HepG2 (cell line): Measurements from ENCODE around the gene PIF1.

ENCODE experiments used
- HOXA9 ChIP-seq: sonication (generic); formaldehyde crosslinking; IDR thresholded peaks from 2 replicates; pipeline ENCODE4 v1.8.1; 2022; ENCODE audit warnings: missing genetic modification reagents, mild to moderate bottlenecking, moderate library complexity, borderline replicate concordance
- KDM5A ChIP-seq: fragments of 200-600 bp; sonication (generic); IDR thresholded peaks from 2 replicates; pipeline ENCODE4 v1.7.0; 2018; ENCODE audit warnings: antibody characterized with exemption, mild to moderate bottlenecking, low read length, borderline replicate concordance
- MTF1 ChIP-seq: sonication (generic); formaldehyde crosslinking; IDR thresholded peaks from 2 replicates; pipeline ENCODE4 v1.5.0; 2020; ENCODE audit warnings: missing genetic modification reagents
- TF ChIP-seq, protein P1 (sequence below): sonication (generic); formaldehyde crosslinking; IDR thresholded peaks from 2 replicates; pipeline ENCODE4 v1.5.0; 2020; ENCODE audit warnings: mild to moderate bottlenecking, missing genetic modification reagents, moderate library complexity
- TF ChIP-seq, protein P2 (sequence below), 2 experiments: sonication (generic) in 1 of 2; formaldehyde crosslinking in 1 of 2; IDR thresholded peaks; 2 replicates each; pipeline versions ENCODE4 v1.5.1 to v1.6.1; 2011 to 2020; ENCODE audit warnings: borderline replicate concordance in 1 of 2, low read depth in 1 of 2, low read length in 1 of 2, mild to moderate bottlenecking in 1 of 2, missing genetic modification reagents in 1 of 2, moderate library complexity in 1 of 2

DNA sequence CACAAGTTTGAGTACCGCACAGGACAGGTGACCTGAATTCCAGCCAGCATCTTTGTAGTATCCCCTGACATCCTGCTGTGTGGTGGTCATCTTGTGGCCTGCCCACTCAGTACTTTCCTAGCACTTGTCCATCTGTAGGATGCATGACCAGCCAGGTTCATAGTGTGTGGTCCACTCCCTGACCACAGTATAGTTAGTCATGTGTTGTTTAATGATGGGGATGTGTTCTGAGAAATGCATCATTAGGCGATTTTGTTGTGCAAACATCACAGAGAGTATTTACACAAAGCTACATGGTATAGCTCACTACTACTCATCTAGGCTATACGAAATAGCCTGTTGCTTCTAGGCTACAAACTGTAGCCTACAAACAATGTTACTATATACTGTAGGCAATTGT, 33.2 kb downstream of the PIF1 start:
- TF ChIP-seq, protein P1, sequence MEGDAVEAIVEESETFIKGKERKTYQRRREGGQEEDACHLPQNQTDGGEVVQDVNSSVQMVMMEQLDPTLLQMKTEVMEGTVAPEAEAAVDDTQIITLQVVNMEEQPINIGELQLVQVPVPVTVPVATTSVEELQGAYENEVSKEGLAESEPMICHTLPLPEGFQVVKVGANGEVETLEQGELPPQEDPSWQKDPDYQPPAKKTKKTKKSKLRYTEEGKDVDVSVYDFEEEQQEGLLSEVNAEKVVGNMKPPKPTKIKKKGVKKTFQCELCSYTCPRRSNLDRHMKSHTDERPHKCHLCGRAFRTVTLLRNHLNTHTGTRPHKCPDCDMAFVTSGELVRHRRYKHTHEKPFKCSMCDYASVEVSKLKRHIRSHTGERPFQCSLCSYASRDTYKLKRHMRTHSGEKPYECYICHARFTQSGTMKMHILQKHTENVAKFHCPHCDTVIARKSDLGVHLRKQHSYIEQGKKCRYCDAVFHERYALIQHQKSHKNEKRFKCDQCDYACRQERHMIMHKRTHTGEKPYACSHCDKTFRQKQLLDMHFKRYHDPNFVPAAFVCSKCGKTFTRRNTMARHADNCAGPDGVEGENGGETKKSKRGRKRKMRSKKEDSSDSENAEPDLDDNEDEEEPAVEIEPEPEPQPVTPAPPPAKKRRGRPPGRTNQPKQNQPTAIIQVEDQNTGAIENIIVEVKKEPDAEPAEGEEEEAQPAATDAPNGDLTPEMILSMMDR (CRISPR knock-in tag), result no peak
- TF ChIP-seq, protein P2, sequence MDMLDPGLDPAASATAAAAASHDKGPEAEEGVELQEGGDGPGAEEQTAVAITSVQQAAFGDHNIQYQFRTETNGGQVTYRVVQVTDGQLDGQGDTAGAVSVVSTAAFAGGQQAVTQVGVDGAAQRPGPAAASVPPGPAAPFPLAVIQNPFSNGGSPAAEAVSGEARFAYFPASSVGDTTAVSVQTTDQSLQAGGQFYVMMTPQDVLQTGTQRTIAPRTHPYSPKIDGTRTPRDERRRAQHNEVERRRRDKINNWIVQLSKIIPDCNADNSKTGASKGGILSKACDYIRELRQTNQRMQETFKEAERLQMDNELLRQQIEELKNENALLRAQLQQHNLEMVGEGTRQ (IDR thresholded peaks at IDR 0.05; ENCODE audit: low read depth, low read length), result no peak
- TF ChIP-seq, protein P2 (CRISPR knock-in tag; IDR thresholded peaks at IDR 0.05; ENCODE audit: borderline replicate concordance), result no peak
- TF ChIP-seq MTF1 (CRISPR knock-in tag) (no peak), KDM5A (no peak), HOXA9 (CRISPR knock-in tag) (no peak)
